GM12892 (cell line): ENCODE data around the gene PHF19.

Experiments
- DNase-seq: peaks from one replicate; pipeline ENCODE4 v3.0.0; 2011; ENCODE audit not compliant: insufficient read length
- FAIRE-seq: peaks from 2 replicates; lab custom pipeline; 2011; peaks lifted over from hg19 to GRCh38; lab: Jason Lieb, UNC
- POLR2A ChIP-seq: IDR thresholded peaks from 2 replicates; pipeline ENCODE4 v1.6.1; 2011; ENCODE audit warnings: low read depth, low read length, control low read depth
- POLR2AphosphoS5 ChIP-seq: IDR thresholded peaks from 2 replicates; pipeline ENCODE4 v1.6.1; 2011; ENCODE audit warnings: low read depth, low read length, control low read depth
- TAF1 ChIP-seq: IDR thresholded peaks from 2 replicates; pipeline ENCODE4 v1.6.1; 2011; ENCODE audit warnings: low read depth, mild to moderate bottlenecking, control low read depth, low read length, borderline replicate concordance

Gene PHF19

DNA sequence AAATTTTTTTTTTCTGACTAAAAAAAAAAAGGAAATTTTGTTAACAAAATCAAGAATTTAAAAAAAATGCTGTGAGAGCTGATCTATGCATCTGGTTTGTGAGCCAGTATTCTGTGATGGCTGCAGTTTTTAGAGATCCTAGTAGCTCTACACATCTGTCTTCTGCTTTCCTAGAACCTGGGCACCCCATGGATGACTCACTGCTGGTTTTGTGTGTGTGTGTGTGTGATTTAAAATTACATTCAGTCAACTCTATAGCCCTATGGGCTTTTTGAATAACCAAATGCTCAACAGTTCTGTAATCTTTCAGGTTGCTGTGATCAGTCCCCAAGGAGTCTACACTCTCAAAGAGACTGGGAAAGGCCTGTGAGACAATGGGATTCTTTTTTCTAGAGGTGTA, 31.7 kb downstream of the PHF19 start:
- TF ChIP-seq TAF1 (no peak), POLR2A (no peak), POLR2AphosphoS5 (no peak)
- no peak for DNase-seq
- no peak for FAIRE-seq

- FAIRE-seq (peak; percentile 91), DNase-seq (peak; percentile 96)
- TF ChIP-seq POLR2A (peak; percentile 98), TAF1 (peak; percentile 97), POLR2AphosphoS5 (peak; percentile 93)
Observed at GRCh38 chr9:120842685-120843485, 34.1 kb downstream of the PHF19 start, which contains the start of gene PSMD5. Gene PSMD5, minus strand, starts transcription at chr9:120842922. Its CDS starts 13 bp downstream, at chr9:120842909.

DNA sequence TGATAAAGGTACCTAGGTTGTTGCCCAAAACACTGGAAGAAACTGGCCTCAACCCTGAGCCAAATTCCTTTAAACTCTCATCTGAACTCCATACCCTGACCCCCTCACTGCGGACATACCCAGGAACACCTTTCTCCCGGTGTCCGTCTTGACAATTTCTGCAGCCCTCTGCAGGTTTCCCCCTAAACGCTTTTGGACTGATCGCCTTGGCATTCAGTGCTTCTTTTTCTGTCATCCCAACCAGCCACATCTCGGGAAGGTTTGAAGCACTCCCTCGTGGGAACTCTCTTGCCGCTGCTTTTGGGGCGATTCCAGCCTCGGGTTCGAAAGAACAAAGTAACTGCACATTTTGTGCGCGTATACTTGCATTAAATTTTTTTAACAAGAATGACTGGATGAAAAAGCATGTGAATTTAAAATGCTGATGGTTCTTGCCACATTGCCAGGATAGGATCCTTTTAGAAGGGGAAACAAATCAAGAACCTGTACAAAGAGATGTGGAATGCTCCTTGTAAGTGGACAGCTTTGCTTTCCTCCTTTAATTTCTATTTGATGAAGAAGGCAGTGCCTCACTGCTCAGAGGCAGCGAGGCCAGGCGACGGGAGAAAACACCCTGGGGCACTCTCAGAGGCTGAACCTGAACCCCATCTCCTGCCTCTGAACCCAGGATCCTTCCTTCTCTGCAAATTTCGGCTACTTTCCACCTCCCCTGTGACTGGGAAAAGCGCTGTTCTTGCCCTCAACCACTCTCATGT, 34.9 kb downstream of the PHF19 start:
- no peak for DNase-seq
- TF ChIP-seq TAF1 (no peak), POLR2A (no peak), POLR2AphosphoS5 (no peak)
- FAIRE-seq: no peak

GRCh38 chr9:120839146-120839545, 37.8 kb downstream of the PHF19 start:
- no peak for DNase-seq
- TF ChIP-seq TAF1: no peak
- TF ChIP-seq POLR2AphosphoS5: no peak
- TF ChIP-seq POLR2A: no peak
- FAIRE-seq: no peak

GRCh38 chr9:120837921-120838320, 39.1 kb downstream of the PHF19 start:
- DNase-seq: no peak
- TF ChIP-seq TAF1 (no peak), POLR2AphosphoS5 (no peak)
- no peak for FAIRE-seq

DNA sequence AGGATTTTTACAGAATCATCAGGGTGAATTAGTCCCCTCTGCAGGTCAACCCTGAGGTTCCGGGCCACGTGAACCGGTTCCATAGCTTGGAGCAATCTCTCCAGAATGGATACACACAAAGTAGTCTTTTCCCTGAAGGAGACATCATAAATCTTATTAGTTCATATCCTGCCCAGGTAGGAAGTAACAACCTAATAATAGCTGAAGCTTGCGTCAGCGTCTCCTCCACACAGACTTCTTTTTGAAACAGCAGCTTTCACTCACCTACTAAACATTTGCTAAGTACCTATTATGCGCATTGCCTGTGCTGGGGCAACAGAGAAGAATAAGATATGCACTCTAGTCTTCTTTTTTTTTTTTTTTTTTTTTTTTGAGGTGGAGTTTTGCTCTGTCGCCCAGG, 43.7 kb downstream of the PHF19 start:
- no peak for DNase-seq
- FAIRE-seq: no peak
- no peak for TF ChIP-seq TAF1
- TF ChIP-seq POLR2AphosphoS5: no peak
- no peak for TF ChIP-seq POLR2A

- TF ChIP-seq POLR2A (no peak), TAF1 (no peak), POLR2AphosphoS5 (no peak)
- DNase-seq (no peak), FAIRE-seq (no peak)
Observed at GRCh38 chr9:120832807-120833206, 44.2 kb downstream of the PHF19 start.

DNA sequence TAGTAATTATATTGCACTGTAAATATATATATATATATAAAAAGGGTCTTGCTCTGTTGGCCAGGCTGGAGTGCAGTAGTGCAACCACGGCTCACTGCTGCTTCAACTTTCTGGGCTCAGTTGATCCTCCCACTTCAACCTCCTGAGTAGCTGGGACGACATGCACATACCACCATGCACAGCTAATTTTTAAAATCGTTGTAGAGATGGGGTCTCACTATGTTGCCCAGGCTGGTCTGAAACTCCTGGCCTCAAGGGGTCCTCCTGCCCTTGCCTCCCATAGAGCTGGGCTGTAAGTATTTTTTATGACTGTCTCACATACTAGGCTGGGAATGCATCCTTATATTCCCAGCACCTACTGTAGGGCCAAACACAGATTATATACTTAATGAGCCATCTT, 46.1 kb downstream of the PHF19 start:
- no peak for DNase-seq
- FAIRE-seq: no peak
- TF ChIP-seq TAF1 (no peak), POLR2A (no peak), POLR2AphosphoS5 (no peak)

DNA sequence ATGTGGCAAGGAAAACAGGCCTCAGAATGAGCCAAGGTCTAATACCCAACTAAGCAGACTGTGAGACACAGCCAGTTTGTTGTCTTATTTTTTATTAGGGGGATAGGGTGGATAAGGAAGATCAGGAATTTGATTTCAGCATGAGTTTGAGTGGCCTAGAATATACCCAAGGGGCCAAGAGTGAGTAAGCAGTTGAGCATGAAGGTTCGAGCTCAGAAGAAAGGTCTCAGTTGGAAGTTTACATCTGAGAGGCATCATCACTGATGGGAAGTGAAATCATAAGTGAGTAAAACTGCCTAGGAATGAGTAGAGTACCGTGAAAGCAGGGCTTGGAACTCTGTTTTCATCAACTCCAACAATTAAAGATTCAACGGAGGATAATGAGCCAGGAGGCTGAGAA, 46.8 kb downstream of the PHF19 start:
- DNase-seq (no peak), FAIRE-seq (no peak)
- TF ChIP-seq POLR2A: no peak
- TF ChIP-seq POLR2AphosphoS5: no peak
- TF ChIP-seq TAF1: no peak

- FAIRE-seq (no peak), DNase-seq (no peak)
- TF ChIP-seq POLR2AphosphoS5 (no peak), TAF1 (no peak), POLR2A (no peak)
Observed at GRCh38 chr9:120829650-120830049, 47.3 kb downstream of the PHF19 start.

DNA sequence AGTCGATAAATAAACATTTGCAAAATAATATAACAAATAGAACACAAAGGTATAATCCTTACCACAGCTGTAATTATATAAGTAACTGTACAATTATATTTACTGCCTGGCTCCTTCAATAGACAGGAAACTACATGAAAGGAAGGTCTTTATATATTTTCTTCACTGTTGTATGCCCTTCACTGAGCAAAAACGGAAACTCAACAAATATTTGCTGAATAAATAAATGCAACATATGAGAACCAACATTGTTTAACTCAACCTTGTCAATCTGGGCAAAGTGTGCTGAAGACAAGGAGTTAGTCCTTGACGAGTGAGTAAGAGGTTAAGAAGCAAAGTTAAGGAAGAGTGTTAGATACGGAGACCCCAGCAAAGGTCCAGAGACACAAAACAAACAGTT, 56.9 kb downstream of the PHF19 start:
- FAIRE-seq (no peak), DNase-seq (no peak)
- TF ChIP-seq TAF1: no peak
- no peak for TF ChIP-seq POLR2A
- TF ChIP-seq POLR2AphosphoS5: no peak
